ENCODE results near the gene PPP1R11. TPM values are rescaled to one million over a fixed set of nuclear protein-coding genes. Genes with fewer than 3 reads are reported as not detected.

Gene PPP1R11
- total and polyA plus RNA-seq, 9 of the 15 experiments (the other 6 are each of a cell fraction or from before 2014, with no cell fraction given): 17.8 to 94.8 (median 44.6) TPM

DNA sequence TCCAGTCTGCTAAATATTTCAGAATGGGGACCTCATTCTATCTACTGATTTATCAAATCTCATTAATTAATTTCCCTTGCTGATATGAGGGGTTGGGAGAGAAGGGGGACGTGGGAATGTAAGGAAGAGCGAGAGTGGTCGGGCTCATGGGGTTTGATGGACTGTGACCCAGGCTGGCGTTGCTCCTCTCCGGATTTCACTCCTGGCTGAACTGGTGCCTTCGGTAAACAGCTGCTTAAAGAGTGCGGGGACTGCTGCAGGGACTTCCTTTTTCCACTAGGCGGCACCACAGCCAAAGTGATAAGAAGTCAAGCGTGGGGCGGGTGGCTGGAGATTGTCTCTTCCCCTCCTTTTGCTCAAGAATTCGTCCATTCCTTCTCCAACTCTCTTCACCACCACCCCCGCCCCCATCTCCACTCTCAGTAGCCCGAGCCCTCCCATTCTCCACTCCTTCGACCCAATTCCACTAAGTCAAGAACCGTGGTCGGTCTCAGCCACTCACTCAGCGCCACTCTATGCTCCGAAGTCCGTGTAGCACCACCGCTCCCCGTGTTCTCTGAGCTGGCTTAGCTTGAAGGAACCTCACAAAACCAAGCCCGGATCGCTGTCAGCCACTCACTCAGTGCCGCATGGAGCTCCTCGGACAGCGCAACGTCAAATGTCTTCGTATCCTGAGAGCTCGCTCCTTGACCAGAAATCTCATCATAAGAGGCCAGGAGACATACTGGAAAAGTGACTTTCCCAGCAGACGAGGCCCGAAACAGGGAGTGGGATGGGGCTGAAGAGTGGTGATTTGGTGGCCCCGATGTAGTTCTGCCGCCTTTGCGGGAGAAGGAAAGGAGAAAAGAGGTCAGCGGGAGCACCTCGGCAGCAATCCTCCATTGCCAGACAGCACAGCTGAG, 36.2 kb downstream of the PPP1R11 start (continued):
- TF ChIP-seq NFE2L1 (tag; IDR thresholded peaks at IDR 0.05; ENCODE audit: borderline replicate concordance, low read depth): no peak
- TF ChIP-seq, protein P1, sequence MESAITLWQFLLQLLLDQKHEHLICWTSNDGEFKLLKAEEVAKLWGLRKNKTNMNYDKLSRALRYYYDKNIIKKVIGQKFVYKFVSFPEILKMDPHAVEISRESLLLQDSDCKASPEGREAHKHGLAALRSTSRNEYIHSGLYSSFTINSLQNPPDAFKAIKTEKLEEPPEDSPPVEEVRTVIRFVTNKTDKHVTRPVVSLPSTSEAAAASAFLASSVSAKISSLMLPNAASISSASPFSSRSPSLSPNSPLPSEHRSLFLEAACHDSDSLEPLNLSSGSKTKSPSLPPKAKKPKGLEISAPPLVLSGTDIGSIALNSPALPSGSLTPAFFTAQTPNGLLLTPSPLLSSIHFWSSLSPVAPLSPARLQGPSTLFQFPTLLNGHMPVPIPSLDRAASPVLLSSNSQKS (CRISPR knock-in tag; IDR thresholded peaks at IDR 0.05): no peak
- no peak for TF ChIP-seq HDGF (IDR thresholded peaks at IDR 0.05)
- TF ChIP-seq, protein P2, sequence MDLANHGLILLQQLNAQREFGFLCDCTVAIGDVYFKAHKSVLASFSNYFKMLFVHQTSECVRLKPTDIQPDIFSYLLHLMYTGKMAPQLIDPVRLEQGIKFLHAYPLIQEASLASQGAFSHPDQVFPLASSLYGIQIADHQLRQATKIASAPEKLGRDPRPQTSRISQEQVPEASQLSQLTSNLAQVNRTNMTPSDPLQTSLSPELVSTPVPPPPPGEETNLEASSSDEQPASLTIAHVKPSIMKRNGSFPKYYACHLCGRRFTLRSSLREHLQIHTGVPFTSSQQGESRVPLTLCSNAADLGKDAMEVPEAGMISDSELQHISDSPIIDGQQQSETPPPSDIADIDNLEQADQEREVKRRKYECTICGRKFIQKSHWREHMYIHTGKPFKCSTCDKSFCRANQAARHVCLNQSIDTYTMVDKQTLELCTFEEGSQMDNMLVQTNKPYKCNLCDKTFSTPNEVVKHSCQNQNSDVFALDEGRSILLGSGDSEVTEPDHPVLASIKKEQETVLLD (IDR thresholded peaks at IDR 0.05): no peak
- no peak for TF ChIP-seq ZNF717 (CRISPR knock-in tag; IDR thresholded peaks at IDR 0.05)
- TF ChIP-seq, protein P3, sequence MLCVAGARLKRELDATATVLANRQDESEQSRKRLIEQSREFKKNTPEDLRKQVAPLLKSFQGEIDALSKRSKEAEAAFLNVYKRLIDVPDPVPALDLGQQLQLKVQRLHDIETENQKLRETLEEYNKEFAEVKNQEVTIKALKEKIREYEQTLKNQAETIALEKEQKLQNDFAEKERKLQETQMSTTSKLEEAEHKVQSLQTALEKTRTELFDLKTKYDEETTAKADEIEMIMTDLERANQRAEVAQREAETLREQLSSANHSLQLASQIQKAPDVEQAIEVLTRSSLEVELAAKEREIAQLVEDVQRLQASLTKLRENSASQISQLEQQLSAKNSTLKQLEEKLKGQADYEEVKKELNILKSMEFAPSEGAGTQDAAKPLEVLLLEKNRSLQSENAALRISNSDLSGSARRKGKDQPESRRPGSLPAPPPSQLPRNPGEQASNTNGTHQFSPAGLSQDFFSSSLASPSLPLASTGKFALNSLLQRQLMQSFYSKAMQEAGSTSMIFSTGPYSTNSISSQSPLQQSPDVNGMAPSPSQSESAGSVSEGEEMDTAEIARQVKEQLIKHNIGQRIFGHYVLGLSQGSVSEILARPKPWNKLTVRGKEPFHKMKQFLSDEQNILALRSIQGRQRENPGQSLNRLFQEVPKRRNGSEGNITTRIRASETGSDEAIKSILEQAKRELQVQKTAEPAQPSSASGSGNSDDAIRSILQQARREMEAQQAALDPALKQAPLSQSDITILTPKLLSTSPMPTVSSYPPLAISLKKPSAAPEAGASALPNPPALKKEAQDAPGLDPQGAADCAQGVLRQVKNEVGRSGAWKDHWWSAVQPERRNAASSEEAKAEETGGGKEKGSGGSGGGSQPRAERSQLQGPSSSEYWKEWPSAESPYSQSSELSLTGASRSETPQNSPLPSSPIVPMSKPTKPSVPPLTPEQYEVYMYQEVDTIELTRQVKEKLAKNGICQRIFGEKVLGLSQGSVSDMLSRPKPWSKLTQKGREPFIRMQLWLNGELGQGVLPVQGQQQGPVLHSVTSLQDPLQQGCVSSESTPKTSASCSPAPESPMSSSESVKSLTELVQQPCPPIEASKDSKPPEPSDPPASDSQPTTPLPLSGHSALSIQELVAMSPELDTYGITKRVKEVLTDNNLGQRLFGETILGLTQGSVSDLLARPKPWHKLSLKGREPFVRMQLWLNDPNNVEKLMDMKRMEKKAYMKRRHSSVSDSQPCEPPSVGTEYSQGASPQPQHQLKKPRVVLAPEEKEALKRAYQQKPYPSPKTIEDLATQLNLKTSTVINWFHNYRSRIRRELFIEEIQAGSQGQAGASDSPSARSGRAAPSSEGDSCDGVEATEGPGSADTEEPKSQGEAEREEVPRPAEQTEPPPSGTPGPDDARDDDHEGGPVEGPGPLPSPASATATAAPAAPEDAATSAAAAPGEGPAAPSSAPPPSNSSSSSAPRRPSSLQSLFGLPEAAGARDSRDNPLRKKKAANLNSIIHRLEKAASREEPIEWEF (CRISPR knock-in tag; IDR thresholded peaks at IDR 0.05): no peak
- TF ChIP-seq, protein P4, sequence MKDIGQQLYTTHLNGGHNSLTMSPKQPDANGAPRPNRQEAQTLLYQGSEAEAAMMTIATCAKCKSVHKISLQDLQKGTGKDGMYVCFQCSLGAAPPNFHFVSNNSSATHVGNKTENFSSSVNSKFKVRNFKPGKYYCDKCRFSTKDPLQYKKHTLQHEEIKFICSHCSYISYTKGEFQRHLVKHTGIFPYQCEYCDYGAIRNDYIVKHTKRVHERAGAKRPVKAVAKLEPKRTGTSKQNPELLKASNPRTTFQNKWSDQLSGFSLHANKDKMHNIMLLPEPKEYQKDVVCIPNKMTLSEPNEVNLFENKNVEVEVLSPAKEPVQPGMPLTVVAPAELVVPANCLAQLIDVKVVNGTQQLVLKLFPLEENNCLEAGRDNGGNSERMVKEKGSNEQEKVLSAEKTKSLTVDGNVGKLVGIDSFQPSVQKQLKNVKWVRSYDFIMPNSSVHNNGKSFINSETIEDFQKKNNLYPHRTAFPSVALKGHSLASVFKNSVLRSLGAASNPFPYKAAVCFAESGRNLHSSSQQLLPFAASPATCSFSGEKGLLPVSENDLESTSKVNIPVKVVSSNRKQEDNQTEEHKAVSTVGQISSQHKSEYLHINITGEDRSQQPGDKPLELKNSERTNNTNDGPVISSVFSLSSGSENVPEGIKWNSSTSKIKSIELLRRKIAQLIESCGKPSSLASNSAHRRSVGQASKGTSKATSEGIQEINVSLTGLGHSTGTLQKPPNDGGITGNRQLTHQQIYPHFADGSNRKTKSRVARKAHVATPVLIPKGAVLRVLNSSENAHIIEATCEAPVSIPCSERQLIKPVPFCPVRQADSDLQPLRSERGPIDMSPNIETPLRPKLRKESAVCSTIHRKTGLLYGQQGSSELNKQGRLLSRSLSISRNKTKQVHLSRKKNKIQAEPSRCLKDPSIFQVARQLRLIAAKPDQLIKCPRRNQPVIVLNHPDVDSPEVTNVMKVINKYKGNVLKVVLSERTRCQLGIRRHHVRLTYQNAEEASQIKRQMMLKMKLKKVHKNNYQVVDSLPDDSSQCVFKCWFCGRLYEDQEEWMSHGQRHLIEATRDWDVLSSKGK (CRISPR knock-in tag; IDR thresholded peaks at IDR 0.05): no peak
